ENCODE data around the gene CDC42BPB.
A peak's percentile ranks its signal among the peaks of the same experiment; 100 is the strongest.

- TF ChIP-seq CTCF (conservative IDR thresholded peaks at IDR 0.05 in 1 of 2, IDR thresholded peaks at IDR 0.05 in 1 of 2; ENCODE audit: extremely low read depth in 1 of 2, insufficient read depth in 1 of 2, low read depth in 1 of 2, low read length in 2 of 2) (peak; percentile 54 to 62), EZH2 (IDR thresholded peaks at IDR 0.05; ENCODE audit: borderline replicate concordance, low read length) (no peak)
Measured at GRCh38 chr14:102917469-102918211, 139.7 kb downstream of the CDC42BPB start.

Data from mammary epithelial cell (primary cell).